Measurements from ENCODE around the gene ZNF423.

The ZNF423 gene

GRCh38 chr16:49589544-49590031 is 266.3 kb downstream of the ZNF423 start:
- no peak for DNase-seq (ENCODE audit: low read depth in 1 of 2, low spot score in 1 of 2)

- no peak for DNase-seq (ENCODE audit: low read depth in 1 of 2, low spot score in 1 of 2)
Measured at GRCh38 chr16:49588729-49589384, 267.1 kb downstream of the ZNF423 start.

GRCh38 chr16:49588026-49588425 is 267.9 kb downstream of the ZNF423 start:
- no peak for DNase-seq (ENCODE audit: low read depth in 1 of 2, low spot score in 1 of 2)

DNA sequence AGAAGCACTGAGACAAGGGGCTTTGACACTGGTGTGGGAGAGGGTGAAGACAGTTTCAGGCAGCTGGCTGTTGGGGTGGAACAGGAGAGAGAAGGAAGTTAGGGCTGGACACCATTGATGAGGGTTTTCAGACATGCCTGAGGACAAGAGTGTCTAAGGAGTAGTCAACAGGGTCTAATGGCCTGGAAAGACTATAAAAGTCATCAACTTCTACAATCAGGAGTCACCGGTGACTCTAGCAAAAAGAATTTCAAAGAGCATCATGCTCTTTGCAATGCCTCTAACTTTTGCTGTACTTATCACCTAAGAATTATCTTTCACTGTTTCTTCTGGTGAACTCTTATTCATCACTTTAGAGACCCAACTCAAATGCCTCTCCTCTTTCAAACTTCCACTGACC is 268.4 kb downstream of the ZNF423 start:
- no peak for DNase-seq (ENCODE audit: low read depth in 1 of 2, low spot score in 1 of 2)

- no peak for DNase-seq (ENCODE audit: low read depth in 1 of 2, low spot score in 1 of 2)
Measured at GRCh38 chr16:49586466-49587450, 269.2 kb downstream of the ZNF423 start.

- DNase-seq (ENCODE audit: low read depth in 1 of 2, low spot score in 1 of 2) = no peak
Measured at GRCh38 chr16:49585143-49585832, 270.6 kb downstream of the ZNF423 start.

DNA sequence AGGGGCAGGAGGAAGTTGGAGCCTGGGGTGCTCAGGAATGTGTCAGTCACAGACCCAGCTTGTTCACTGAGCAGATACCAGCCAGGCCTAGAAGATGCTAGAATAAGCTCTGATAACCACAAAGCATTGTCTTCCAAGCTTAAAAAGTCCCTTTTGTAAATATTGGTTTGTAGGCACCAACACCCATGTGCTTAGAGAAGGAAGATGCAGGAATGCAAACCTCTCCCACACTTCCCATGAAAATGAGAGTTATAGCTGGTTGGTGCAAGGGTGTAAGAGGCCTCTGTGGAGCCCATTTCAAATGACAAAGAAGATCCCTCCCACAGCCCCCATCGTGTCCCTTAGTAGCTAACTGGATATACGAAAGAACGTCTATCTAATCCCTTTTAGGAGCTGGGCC is 272.0 kb downstream of the ZNF423 start:
- no peak for DNase-seq (ENCODE audit: low read depth in 1 of 2, low spot score in 1 of 2)

DNA sequence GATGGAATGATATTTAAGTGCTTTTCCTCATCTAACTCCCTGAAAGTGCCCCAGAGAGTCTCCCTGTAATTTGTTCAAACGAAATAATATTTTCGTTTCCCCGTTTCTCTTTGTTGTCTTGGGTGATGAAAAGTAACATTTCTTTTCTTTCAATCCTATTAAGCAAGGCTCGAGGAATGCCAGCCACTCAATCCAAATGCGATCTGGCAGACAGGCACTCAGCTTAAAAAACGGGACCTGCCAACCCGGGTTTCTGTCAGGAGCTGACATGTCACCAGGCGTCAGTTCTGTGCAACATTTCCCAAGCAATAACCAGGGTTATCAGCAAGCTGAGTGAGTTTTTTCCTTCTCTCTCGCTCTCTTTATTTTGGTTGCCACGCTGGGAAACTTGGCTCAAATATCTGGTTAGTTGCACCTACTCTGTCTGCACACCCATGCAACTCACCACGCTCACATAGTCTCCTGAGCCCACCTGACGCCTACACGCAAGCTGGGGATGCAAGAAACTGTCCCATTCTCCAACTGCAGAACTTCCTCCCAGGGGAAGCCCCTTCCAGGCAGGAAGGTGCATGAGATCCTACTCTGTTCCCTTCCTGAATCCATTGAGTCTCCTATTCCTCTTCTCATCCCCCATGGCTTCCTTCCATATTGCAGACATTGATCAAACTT is 274.1 kb downstream of the ZNF423 start:
- no peak for DNase-seq (ENCODE audit: low read depth in 1 of 2, low spot score in 1 of 2)

DNA sequence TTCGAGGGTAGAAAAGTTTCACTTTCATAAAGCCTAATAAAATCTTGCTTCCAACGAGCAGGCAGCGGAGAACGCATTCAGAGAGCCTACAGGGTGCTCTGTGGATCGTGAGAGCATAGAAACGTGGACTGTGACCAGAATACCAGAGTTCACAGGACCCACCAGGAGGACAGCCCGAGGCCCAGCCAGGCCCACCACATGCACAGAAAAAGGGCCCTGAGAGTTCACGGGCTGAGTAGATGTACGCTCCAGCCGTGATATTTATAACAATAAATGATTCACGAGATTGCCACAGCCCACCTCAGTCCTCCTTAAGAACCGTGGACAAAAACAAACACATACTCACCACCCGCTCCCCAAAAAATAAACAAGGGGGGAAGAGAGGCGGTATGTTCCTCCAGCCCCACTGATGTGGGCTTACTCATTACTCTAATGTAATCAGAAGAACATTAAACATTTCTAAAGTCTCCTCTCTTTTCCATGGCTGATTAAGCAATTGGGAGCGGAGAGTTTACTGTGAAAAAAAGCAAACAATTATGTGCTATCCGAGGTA is 275.1 kb downstream of the ZNF423 start:
- DNase-seq (ENCODE audit: low read depth in 1 of 2, low spot score in 1 of 2) = no peak

DNA sequence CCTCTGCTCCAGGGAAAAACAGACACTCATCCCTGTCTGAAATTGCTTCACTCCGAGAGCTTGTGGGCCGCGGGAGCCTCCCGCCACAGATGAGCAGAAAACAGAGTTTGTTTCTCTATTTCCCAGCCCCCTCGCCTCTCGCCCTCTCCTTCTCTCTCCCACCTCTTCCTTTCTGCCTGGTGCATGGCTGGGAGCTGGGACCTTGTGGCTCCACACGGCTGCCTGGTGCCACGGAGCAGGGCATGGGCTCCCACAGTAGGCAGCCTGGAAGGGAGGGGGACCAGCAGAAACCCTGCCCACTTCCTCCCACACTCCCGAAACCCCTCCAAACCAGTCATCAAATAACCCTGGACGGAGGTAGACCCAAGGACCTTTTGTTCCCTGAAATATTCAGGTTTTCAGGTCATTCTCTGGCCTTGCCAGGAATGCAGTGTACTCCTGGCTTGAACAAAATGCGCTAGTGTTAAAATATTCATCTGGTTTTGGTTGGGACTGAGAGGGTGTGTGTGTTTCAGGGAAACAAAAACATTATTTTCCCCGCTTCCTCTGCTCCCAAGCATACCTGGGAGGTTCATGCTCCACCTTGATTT is 277.4 kb downstream of the ZNF423 start:
- no peak for DNase-seq (ENCODE audit: low read depth in 1 of 2, low spot score in 1 of 2)

DNA sequence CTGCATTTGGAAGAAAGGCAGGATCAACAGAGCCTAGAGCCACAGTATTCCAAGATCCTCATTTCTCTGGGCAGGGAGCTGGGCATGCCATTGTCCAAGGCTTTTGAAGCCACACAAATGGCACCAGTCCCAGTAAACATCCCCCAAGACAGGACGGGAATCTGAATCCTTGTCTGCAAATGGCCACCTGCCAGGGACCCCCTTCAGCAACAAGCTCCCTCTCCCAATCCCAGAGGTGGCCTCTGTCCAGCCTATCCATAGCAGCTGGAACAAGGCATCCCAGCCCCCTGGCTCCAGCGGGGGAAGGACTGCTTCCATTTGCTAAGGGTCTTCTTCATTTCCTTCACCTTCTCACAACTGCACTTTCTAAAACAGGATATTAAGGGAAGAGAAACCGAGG is 277.9 kb downstream of the ZNF423 start:
- DNase-seq (ENCODE audit: low read depth in 1 of 2, low spot score in 1 of 2) = no peak

GRCh38 chr16:49576941-49577340 is 279.0 kb downstream of the ZNF423 start:
- no peak for DNase-seq (ENCODE audit: low read depth in 1 of 2, low spot score in 1 of 2)

DNA sequence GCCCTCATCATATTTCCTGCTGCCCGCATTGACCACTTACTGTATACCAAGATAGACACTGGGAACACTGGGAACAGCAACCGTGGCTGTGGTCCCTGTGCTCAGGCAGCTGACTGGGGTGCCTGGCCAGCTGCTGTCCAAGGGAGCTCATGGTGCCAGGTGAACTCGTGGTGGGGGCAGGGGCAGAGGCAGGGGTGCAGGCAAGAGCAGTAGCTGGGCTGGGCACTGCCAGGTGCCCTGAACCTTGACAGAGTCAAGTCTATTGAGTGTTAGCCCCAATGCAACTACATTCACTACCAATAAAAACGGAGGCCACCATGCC is 279.8 kb downstream of the ZNF423 start:
- no peak for DNase-seq (ENCODE audit: low read depth in 1 of 2, low spot score in 1 of 2)

DNA sequence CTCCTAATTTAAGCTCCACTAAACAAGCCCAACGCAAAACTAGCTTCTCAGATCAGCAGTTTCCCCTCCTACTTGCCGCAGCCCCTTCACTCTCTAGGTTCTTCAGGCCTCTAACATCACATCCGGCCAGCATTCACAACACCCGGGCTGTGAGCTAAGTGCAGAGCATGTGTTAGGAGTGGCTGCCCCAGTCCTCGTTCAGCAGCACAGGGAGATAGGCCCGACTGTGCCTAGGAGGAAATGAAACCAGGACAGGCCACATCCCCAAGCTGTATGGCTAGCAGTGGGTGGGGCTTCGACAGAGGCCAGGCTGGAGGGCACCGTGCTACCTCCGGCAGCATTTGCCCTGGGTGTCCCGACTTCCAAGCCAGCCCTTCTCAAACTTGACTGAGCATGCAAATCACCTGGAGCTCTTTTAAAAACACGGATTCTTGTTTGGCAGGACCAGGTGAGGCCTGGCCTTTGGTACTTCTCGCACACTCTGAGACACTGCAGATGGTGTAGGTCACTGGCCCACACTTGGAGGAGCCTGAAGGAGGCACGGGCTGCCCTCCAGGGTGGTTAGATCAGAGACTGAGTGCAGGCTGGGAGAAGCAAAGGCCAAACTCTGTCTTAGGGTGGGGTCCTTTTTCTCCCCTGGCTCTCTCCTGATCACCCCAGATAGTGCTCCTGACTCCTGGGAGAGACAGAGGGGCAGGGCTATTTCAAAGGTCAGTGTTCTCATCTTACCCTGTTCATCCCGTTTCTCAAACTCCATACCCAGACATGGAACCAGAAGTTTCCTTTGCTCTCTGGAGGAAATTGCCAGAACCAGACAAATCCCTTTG is 280.4 kb downstream of the ZNF423 start:
- no peak for DNase-seq (ENCODE audit: low read depth in 1 of 2, low spot score in 1 of 2)

DNA sequence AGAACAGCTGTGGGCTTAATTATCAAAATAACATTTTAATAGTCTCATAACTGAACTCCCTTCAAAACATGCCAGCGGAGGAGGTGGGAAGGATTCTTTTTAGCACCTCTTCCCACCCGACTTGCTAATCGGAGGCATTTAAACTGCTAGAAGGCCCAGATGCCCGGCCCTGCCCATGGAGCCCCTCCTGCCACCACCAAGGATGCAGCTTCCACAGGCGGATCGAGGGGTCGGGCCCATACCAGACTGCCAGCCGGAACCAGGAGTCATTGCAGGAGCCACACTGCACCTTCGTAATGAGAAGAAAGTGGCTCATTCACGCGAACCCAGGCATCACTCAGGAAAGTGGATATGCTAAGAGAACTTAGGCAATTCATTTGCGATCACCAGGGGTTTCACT is 281.1 kb downstream of the ZNF423 start:
- DNase-seq (ENCODE audit: low read depth in 1 of 2, low spot score in 1 of 2) = no peak

DNA sequence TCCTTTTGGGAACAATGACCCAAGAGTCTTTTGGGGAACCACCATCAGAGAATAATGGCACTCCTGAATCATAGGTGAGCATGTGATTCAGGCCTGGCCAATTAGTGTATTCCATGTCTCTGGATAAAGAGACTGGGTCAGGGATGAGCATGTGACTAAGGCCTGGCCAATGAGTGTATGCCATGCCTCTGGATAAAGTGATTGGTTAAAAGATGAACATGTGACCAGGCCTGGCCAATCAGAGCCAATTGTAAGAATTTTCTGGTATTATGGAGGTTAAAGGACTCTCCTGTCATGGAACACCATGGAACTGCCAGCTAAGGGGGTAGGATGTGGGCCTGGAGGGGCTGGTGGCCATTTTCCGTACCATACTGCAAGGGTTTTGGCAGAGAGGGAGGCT is 288.0 kb downstream of the ZNF423 start:
- DNase-seq (ENCODE audit: low read depth in 1 of 2, low spot score in 1 of 2) = no peak

GRCh38 chr16:49566432-49566831 is 289.5 kb downstream of the ZNF423 start:
- DNase-seq (ENCODE audit: low read depth in 1 of 2, low spot score in 1 of 2) = no peak

- no peak for DNase-seq (ENCODE audit: low read depth in 1 of 2, low spot score in 1 of 2)
Measured at GRCh38 chr16:49564496-49565229, 291.2 kb downstream of the ZNF423 start.

GRCh38 chr16:49563666-49564065 is 292.2 kb downstream of the ZNF423 start:
- DNase-seq (ENCODE audit: low read depth in 1 of 2, low spot score in 1 of 2) = no peak

All from stimulated activated CD4-positive, alpha-beta T cell treated with anti-CD3 and anti-CD28 coated beads, Interleukin-15, amount 100 ng/mL, for 1 hour (primary cell).